GM19468 (cell line): Measurements from ENCODE around the gene KCTD21.
"Not testable (repeated sequence)": the region's sequence is repeated elsewhere in the genome, so short reads cannot be mapped to it uniquely, and the experiment has no call there.

ENCODE experiments used
- ATAC-seq: cut with Tn5 transposase; IDR thresholded peaks from one replicate; pipeline ENCODE4 v1.9.1; 2021; ENCODE audit warnings: mild to moderate bottlenecking, moderate library complexity, moderate number of reproducible peaks; ENCODE audit not compliant: unreplicated experiment; ENCODE audit errors: extremely low read depth

Gene KCTD21, protein sequence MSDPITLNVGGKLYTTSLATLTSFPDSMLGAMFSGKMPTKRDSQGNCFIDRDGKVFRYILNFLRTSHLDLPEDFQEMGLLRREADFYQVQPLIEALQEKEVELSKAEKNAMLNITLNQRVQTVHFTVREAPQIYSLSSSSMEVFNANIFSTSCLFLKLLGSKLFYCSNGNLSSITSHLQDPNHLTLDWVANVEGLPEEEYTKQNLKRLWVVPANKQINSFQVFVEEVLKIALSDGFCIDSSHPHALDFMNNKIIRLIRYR

DNA sequence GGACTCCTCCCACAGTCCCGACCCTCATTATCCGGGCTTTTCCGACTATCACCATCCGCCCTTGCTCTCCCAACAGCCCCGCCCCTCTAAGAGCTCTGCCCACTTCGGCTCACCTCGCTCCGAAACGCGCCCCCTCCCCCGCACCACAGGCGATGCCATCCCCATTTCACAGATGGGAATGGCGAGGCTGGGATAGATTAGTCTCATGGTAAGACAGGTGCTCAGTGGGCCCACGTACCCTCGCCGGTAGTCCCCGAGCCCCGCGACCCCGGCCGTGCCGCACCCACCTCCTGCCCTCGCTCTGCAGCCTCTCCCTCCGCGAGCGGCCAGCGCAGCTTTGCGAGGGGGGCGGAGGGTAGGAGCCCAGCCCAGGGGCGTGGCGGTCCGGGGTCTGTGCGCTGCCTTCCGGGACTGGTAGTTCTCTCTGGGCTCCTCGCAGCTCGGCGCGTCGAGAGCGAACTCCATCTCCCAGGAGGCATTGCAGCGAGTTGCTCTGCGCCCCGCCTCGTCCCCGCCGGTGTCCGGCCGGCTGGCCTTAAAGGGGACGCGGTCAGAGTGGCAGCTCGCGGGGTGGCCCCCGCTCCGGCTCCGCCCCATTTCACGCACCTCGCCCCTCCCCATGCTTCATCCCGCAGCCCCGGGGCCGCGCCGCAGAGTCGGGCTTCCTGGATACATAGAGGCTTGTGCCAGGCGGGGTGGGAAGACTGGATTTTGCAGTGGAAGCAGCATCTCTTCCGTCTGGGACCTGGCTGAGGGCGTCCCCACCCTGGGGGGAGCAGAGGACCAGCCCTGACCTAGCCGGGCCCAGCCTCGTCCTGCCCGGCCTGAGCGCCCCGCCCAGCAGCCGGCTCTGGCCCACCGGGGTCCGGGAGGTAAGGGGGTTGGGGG is at the start of gene KCTD21, which contains the start of gene USP35:
KCTD21 (minus strand) TSS at position 341 of the 888 bp plus-strand sequence. CDS start 14,072 bp downstream, outside the sequence.
USP35 (plus strand) TSS at position 634 of the 888 bp plus-strand sequence. CDS start 7,327 bp downstream, outside the sequence.
- peak; percentile 97 for ATAC-seq

DNA sequence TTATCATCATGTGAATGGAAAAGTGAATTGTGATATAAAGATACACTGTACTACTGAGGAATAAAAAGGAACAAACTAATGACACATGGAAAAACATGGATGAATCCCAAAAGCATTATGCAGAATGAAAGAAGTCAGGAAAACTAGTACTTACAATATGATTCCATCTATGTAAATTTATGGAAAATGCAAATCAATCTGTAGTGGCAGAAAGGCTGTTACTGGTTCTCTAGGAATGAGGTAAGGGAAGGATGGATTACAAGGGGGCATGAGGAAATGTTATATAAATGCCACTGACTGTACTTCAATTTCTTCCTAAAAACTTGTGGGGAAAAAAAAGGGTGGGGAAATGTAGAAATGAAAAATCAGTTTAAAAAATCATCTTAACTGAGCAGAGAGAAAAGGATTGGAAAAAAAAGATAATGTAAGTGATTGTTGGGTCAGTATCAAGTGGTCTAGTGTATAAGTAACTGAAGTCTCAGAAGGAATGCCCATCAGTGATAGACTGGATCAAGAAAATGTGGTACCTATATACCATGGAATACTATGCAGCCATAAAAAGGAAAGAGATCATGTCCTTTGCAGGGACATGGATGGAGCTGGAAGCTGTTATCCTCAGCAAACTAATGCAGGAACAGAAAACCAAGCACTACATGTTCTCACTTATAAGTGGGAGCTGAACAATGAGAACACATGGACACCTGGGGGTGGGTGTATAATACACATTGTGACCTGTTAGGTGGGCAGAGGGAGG is 49.0 kb upstream of the KCTD21 start:
- no peak for ATAC-seq

DNA sequence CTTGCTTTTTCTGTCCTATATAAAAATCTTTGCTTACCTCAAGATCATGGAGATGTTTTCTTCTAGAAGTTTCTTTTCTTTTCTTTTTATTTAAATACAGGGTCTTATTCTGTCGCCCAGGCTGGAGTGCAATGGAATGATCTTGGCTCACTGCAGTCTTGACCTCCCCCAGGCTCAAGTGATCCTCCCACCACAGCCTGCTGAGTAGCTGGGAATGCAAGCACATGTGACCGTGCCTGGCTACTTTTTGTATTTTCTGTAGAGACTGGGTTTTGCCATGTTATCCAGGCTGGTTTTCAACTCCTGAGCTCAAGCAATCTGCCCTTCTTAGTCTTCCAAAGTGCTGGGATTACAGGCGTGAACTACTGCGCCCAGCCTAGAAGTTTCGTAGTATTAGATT is 45.6 kb upstream of the KCTD21 start:
- ATAC-seq: no peak

DNA sequence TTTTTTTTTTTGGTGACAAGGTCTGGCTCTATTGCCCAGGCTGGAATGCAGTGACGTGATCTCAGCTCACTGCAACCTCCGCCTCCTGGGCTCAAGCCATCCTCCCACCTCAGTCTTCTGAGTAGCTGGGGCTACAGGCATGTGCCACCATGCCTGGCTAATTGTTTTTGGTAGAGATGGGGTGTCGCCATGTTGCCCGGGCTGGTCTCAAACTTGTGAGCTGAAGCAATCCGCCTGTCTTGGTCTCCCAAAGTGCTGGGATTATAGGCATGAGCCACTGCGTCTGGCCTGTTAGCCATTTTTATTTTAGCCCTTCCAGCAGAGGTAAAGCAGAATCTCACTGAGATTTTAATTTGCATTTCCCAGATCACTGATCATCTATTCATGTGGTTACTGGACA is 44.6 kb upstream of the KCTD21 start:
- ATAC-seq: not testable (repeated sequence)

DNA sequence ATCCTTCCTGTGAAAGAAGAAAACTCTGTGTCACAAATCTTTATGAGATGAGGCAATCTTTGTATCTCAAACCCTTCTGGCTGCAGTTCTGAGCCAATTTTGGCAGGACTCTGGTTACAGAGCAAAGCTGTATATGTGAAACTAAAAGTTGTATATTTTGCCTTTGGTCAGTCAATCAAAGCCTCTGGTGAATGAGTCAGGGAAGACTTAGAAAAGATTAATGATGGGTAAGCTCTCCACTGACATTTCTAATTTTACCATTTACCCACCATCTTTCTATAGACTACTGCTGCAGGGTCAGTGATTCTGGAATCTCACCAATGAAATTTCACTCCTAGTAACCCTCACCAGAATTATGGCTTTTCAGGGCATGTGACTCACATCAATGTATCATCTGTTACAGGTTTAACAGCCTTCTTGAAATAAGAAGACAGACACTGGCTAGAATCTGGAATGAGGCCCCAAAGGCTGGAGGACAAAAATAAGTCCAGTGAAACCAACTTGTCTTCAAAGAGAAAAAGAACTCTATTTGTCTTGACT is 43.6 kb upstream of the KCTD21 start:
- ATAC-seq: no peak

DNA sequence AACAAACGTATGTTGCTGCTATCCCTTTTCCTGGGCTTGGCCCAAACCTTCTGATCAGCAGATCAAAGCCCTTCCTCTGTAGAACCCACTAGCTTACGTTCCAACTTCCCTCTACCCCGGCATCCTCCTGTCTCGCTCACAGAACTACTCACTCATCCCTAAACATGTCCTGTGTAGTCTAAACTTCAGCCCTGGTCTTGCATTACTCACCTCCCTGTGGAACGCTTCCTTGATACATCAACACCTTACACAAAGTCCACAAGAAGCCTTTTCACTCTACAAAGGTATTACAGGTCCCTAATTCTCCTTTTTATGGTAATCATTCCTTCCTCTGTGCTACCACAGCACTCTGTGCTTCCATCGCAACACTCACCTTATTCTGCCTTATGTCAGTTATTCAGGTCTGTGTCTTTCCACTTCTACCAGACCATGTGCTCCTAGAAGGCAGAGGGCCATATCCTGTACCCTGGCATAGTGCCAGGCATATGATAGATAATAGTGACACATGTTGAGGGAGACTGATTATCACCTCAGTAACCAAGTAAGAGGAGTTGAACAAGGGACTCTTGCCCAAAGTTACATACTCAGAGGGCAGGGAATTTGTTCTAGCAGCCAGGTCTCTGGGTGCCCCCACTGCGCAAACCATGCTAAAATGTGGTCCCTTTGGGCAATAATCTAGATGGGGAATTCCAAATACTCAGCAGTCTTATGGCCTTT is 41.9 kb upstream of the KCTD21 start:
- ATAC-seq: no peak

DNA sequence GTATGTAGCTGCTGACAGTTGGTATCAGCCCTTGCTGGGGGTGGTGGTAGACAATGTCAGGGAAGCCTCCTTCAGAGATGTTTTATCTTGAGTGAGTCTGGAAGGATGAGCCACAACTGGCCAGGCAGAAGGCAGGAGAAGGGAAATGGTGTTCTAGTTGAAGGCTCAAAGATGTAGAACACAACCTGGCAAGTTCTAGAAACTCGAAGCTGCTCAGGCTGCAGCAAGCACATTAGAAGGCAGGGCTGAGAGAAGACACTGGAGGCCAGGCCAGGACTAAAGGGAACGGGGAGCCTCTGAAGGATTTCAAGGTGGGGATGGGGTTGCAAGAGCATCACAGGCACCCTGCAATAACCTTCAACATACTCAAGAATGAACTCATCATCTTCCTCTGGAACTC is 40.7 kb upstream of the KCTD21 start:
- no peak for ATAC-seq

DNA sequence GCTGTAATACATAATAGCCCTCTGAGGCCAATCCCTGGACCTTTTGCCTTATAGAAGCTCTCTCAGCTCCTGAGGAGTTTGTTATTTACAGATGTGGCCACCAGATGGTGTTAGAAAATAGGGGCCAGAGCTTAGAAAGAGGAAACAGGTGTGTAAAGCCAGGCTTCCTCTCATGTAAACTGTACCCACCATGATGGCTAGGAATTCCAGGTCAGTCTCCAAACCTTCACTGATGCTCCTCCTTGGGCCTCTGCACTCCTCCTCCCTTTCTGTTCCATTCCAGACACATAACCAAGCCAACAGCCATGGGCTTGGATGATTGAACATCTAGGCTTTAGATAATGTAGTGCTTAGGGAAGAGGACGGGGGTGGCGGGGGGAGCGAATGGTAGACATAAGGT is 40.0 kb upstream of the KCTD21 start:
- peak; percentile 43 for ATAC-seq

DNA sequence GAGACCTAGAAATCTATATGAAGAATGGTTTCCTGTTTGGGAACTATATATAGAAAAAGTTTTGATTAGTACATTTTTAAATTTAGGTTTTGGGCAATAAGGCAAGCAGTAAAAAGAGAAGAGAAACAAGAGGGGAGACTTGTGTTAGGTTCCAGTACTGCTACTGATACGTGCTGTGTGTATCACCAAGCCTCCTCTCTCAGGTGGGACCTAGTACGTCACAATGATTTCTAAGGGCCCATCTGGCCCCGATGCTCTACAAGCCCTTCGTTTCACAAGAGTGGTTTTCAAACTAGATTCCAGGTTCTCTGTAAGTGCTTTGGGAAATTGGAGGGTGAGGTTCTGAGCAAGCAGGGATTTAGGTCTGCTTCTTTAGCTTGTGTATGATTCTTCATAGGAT is 39.5 kb upstream of the KCTD21 start:
- no peak for ATAC-seq

DNA sequence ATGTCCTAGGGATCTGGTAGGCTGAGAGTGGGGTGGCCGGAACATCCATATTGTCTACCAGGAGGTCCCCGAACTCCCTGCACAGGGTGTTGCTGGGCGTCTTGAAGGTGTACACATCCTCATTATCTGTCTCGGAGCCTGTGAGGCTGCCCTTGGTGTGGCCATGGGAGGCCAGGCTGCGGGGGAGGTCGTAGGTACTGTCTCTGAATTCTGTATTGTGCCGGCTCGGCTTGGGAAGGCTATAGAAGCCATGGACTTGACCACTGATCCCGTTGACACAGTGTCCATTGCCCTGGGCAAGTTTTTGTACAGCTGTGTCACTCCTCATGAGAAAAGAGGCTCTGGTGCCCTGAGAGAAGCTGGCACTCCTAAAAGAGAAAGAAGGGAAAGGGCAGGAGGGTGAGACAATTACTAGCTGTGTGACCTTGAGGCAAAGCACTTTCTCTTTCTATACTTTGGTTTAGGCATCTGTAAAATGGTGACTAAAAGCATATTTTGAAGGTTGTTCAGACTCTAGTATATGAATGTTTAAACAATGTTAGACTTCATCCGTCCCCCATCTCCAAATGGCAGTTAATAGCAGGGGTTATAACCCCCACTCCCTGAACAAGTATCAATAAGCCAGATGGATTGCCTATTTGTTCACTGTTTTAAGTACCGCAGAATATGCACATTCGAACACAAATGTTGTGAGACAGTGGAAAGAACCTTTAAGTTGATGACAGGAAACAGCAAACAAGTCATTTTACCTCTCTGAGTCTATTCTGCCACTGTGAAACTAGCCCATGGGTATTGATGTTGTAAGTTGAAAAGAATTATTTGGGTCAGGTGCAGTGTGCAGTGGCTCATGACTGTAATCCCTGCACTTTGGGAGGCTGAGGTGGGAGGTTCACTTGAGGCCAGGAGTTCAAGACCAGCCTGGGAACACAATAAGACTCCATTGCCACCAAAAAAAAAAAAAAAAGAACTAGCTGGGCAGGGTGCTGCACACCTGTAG is 38.6 kb upstream of the KCTD21 start:
- no peak for ATAC-seq

DNA sequence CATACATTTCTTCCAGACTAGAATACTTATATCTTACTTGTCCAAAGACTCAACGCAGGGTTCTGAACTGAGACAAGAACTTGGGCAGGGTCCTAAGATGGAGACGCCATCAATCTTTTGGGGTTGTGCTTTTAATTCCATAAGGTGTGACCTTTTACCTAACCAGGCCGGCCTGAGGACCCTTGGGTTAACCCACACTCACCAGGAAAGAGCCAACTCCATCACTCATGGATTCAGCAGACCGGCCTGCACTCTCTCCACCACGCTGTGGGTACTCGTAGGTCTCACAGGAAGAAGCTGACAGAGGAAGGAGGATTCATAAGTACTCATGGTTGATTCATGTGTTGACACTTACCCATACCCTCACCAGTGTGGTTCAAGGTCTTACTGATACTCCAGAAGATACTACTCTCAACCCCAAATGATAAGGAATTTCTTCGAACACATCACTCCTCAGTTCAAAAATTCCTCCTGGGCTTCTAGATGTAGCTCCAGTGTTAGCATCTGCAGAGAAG is 36.5 kb upstream of the KCTD21 start:
- no peak for ATAC-seq

DNA sequence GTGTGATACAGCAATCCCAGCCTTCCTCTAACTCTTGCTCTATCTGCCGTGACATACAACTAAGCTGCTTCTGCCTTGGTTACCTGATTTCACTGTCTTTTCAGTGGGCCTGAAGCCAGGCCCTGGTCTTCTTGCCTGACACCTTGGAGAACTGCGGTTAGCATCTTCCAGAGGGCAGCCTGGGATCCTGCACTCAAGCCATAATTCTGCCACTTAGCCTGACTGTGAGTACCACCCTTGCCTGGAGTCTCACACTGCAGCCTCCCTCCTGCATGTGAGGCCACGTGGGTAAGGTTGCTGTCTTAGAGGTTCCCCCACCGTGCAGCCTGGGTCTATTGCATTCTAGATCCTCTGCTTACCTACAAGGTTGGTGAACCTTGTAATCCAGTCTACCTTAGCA is 36.1 kb upstream of the KCTD21 start:
- no peak for ATAC-seq

DNA sequence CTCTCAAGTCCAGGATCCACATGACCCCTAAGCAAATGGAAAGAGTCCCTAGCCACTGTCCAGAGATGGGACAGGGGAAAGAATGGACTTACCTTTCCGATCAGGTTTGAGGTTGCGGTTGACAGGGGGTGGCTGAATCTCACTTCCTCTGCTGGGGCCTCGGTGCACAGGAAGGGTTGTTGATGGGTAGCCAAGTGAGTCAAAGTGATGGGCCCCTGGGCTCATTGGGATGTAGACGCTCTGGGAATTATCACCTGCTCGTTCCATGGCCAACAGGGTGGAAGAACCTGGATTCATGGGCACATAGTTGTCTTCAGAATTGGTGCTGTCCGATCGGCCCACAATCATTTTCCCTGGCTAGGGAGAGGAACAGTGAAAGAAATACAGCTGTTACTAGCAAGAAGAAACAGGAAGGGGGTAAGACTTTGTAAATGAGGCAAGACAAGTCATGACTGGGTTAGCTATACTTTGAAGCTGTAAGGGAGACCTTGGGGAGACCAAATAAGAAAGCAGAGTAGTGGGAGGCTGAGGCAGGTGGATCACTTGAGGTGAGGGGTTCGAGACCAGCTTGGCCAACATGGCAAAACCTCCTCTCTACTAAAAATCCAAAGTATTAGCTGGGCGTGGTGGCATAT is 35.0 kb upstream of the KCTD21 start:
- ATAC-seq: peak; percentile 26

DNA sequence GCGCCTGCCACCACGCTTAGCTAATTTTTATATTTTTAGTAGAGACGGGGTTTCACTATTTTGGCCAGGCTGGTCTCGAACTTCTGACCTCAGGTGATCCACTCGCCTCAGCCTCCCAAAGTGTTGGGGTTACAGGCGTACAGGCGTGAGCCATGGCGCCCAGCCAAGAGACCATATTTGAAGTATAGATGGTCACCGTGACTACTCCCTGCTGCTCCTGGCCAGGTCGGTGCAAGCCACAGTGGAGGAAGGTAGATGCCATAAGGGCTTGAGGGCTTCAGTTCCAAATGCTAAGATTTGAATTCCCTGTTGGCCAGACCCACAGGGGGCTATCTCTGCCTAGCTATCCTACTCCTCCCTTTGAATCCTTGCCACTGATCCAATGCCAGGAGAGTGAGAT is 34.3 kb upstream of the KCTD21 start:
- not testable (repeated sequence) for ATAC-seq

DNA sequence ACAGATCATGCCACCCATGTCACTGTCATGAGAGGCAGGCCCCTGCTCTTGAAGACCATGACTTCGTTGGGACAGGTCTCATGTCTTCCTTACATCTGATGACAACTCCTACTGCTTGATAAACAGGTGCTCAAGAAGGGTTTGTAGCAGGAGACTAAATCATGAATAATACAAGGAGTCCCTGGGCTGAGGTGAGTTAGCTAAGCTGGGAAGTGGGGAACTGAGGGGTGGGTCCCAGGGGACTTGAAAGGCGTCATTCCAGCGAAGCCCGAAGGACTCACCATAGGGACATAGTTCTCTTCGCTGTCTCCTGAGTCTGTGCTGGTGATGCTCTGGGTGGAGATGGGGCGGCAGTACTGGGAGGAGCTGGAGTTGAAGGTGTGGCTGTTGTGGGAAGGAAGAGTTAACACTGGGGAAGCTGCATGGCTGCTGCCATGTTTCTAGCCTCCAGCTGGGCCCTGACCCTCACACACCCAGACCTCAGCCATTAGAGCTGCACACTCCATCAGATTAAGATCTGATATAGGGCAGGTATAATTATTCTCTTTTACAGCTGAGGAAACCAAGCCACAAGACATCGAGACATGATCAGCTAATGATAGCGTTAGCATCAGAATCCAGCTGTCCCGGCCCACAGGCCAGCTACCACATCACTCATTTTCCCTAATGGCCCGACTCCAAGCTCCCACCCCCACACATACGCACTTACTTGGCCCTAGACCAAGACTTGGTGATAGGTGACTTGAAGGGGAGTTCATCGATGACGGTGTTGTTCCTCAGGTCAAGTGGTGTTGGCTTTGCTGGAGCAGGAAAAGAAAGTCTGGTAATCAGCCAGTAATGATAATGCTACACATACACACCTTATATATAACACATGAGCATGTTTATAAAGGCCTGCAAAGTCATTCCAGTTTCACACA is 33.2 kb upstream of the KCTD21 start:
- no peak for ATAC-seq

DNA sequence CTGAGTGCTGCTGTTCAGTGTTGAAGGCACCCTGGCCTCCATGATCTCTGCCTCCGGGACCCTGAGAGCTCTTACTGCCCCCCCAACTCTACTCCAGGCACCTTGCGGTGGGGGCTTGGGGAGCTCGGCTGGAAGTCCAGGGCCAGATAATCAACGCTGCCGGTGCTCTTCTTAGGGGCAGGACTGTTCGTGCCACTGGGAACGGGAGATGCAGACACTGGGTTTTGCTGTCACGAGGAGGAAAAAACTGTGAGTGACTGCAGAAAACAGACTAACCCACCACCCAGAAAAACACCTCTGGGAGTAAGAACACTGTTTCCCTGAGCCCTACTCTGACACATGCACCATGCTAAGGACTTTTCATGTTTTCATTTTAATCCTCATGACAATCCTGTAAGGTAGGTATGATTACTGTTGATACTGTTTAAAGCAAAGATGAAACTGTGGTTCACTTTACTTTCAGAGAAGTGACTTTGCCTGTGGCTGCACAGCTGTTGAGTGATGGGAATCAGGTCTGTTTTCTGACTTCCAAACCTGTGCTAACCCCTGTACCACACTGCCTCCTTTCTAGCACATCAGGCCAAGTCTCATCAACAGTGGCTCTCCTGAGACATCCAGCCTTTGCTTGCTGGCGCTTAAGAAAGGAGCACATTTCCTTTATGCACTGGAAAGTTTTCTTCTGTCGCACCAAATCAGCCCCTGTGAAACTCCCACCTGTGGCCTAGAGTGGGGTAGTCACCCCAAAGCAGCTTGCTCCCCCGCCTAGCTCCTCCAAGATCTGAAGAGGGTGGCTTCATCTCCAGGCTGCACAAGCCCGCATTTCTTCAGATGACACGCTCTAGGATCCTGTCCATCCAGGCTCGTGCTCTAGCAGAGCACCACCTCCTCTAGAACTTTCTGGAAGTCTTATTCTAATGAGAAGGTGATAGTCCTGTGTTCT is 32.1 kb upstream of the KCTD21 start:
- no peak for ATAC-seq
